Superior temporal gyrus (tissue), 1 donor: ENCODE data around the gene ZXDB.
"Not testable (repeated sequence)": the region's sequence is repeated elsewhere in the genome, so short reads cannot be mapped to it uniquely, and the experiment has no call there.

ENCODE experiments used
- DNase-seq: peaks from one replicate; pipeline ENCODE4 v3.0.0-alpha.2; 2016; ENCODE audit errors: extremely low spot score

The ZXDB gene

DNA sequence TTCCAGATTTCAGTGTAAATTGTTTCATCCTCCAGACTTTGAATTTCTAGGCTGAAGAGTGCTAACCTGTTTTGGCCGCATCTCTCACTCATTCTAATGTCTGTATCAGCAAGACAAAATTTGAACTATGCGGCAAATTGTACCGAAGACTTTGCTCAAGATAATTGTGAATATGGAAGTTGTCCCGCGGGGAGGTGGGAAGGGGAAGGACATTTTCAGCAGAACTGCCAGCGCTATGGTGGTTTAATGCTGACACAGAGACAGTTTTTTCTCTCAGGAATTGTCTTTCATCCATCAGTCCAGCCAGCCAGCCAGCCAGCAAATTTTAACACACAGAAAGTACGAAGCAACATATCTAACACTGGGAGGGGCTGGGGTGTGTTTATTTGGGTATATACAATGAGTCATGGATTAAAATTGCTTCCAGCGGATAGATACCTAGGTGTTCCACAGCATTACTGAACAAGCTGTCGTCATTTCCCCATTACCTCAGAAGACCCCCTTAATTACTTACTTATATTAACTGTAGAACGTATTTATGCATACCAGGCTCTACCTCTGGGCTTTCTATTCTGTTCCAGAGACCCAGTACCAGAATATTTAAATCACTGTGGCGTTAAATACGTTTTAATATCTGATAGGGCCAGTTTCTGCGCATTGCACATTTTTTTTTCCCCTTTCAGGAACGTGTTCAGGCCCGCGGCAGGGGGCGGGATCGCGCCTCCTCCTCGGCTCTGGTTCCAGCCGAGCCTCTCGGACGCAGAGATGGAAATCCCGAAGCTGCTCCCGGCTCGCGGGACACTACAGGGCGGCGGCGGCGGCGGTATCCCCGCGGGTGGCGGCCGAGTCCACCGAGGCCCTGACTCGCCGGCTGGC is at the start of gene ZXDB:
TSS of gene ZXDB (plus strand) at position 728 of the 876 bp plus-strand sequence. CDS start at position 766, 38 bp downstream.
- DNase-seq, result peak; percentile 46

DNA sequence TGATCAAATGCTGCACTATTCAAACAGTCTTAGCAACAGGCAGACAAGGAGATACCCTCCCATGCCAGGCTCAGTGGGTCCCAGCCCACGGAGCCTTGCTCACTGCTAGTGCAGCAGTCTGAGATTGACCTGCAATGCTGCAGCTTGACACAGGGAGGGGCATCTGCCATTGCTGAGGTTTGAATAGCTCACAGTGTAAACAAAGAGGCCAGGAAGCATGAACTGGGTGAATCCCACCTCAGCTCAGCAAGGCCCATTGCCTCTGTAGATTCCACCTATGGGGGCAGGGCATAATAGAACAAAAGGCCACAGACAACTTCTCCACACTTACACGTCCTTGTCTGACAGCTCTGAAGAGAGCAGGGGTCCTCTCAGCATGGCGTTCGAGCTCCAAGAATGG is 26.6 kb upstream of the ZXDB start:
- DNase-seq, result no peak

- DNase-seq, result no peak
These were observed 18.1 kb upstream of the ZXDB start for GRCh38 chrX:57573754-57574153.

- DNase-seq, result not testable (repeated sequence)
These were observed 8.9 kb upstream of the ZXDB start for GRCh38 chrX:57582948-57583347.

- no peak for DNase-seq
These were observed 8.3 kb upstream of the ZXDB start for GRCh38 chrX:57583477-57583876.

- DNase-seq, result no peak
These were observed 5.5 kb upstream of the ZXDB start for GRCh38 chrX:57586360-57586759.

DNA sequence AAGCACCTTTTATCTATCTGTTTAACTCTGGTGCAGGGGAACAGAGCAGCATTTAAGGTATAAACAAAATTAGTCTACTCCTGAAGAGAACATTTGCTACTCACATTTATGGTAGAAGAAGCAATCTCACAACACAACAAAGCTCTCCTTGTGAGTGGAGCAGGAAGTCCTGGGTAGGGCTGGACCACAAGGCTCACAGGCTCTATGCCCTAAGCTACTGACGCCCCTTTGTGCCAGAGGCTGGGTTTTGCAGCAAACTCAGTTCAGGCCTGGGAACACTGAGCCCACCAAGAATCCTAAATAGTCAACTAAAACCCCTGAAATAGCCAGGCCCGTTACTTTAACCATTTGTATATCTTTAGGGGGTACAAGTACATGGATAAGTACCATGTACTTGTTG is 4.7 kb upstream of the ZXDB start:
- DNase-seq, result no peak

DNA sequence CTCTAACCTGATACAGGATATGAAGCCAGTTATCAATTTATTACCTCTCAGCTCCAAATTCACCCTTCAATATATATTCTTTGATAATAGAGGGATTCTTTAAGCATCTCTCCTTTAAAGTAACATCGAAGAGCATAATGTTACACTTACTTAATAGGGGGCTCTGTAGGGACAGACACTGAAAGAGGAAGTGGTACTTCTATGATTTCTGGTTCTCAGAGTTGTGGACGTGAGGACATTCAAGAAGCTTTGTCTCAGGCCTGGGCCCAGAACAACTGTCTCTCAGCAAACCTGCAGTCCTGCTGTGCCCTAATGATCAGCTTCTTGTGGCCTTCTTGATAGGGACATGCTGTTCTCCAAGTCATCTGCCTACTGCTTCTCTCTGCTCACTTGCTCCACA is 4.2 kb upstream of the ZXDB start:
- no peak for DNase-seq

DNA sequence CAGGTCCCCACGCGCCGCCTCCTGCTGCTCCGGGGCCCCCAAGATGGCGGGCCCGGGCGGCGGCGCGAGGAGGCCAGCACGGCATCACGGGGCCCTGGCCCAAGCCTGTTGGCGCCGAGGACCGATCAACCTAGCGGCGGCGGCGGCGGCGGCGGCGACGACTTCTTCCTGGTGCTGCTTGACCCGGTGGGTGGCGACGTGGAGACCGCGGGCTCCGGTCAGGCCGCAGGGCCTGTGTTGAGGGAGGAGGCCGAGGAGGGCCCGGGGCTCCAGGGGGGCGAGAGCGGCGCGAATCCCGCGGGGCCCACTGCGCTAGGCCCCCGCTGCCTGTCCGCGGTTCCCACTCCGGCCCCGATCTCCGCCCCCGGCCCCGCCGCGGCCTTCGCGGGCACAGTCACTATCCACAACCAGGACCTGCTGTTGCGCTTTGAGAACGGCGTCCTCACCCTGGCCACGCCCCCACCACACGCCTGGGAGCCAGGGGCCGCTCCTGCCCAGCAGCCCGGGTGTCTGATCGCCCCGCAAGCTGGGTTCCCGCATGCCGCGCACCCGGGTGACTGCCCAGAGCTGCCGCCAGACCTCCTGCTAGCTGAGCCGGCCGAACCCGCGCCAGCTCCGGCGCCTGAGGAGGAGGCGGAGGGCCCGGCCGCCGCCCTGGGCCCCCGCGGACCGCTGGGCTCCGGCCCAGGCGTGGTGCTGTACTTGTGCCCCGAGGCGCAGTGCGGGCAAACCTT is 516 bp downstream of the ZXDB start:
- DNase-seq, result not testable (repeated sequence)

DNA sequence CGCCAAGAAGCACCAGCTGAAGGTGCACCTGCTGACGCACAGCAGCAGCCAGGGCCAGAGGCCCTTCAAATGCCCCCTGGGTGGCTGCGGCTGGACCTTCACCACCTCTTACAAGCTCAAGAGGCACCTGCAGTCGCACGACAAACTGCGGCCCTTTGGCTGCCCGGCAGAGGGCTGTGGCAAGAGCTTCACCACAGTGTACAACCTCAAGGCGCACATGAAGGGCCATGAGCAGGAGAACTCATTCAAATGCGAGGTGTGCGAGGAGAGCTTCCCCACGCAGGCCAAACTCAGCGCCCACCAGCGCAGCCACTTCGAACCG is 1.0 kb downstream of the ZXDB start:
- DNase-seq, result not testable (repeated sequence)

GRCh38 chrX:57595381-57595811 is 3.6 kb downstream of the ZXDB start:
- no peak for DNase-seq

DNA sequence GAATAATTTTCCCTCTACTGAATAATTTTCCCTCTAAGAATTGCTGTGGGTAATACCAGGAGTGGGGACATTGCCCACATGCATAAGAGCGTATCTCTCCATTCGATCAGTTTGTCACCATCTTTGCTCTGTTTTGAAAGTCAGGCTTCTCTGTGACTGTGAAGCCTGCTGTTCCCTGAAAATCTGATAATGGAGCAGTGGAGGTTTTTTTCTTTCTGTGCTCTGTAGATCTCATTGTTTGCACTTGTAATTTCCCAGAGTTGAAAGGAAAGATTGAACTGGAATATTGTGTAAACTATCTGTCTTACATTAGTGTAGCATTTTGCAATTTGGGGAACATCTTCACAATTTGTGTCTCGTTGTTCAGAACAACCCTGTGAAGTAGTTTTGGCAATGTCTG is 4.3 kb downstream of the ZXDB start:
- no peak for DNase-seq

DNA sequence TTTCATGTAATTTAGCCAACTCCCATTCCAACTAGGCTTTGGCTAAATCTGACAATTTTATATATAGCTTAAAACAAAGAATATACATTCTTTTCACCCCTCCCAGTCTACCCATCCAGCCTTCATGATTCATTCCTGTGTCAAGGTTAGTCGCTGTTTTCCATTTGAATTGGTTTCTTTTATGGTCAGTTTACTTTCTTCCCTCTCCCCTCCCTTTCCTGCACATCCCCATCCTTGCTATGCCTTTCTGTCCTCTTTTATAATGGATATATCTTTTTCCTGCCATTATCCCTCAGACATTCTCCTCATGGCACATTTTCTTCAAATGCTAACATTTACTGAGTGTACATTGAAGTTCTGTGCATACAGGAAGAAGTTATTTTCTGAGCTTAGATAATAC is 4.7 kb downstream of the ZXDB start:
- DNase-seq, result no peak

DNA sequence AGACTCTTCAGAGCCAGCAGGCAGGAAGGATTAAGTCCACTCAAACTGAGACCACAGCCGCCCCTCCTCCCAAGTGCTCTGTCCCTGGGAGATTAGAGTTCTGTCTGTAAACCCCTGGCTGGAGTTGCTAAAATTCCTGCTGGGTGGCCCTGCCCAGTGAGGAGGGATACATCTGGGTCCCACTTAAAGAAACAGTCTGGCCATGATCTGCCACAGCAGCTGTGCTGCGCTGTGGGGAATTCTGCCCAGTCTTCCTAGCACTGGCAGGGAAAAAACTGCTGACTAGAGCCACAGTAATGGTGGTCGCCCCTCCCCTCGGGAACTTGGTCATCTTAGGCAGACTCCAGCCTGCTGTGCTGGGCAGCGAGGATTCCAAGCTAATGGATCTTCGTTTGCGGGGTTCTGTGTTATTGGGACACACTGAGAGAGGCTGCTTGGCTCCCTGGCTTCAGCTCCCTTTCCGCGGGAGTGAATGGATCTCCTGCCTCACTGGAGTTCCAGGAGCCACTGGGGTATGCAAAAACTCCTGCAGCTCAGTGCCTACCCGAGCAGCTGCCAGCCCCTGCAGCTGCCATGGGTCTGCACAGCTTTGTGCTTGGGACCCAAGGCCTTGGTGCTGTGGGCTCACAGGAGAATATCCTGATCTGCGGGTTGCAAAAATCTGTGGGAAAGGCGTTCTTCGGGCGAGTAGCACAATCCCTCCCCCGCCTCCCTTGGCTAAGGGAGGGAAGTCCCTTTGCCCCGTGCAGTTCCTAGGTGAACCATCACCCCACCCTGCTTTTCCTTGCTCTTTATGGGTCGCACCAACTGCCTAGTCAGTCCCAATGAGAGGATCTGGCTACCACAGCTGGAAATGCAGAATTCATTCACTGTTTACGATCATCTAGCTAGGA is 15.7 kb downstream of the ZXDB start:
- no peak for DNase-seq

DNA sequence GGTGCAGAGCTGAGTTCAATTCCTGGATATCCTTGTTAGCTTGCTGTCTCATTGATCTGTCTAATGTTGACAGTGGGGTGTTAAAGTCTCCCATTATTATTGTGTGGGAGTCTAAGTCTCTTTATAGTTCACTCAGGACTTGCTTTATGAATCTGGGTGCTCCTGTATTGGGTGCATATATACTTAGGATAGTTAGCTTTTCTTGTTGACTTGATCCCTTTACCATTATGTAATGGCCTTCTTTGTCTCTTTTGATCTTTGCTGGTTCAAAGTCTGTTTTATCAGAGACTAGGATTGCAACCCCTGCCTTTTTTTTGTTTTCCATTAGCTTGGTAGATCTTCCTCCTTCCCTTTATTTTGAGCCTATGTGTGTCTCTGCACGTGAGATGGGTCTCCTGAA is 21.5 kb downstream of the ZXDB start:
- DNase-seq, result not testable (repeated sequence)

- DNase-seq, result not testable (repeated sequence)
These were observed 37.6 kb downstream of the ZXDB start for GRCh38 chrX:57629438-57629837.

- no peak for DNase-seq
These were observed 48.8 kb downstream of the ZXDB start for GRCh38 chrX:57640674-57641016.

GRCh38 chrX:57641338-57641737 is 49.5 kb downstream of the ZXDB start:
- no peak for DNase-seq

DNA sequence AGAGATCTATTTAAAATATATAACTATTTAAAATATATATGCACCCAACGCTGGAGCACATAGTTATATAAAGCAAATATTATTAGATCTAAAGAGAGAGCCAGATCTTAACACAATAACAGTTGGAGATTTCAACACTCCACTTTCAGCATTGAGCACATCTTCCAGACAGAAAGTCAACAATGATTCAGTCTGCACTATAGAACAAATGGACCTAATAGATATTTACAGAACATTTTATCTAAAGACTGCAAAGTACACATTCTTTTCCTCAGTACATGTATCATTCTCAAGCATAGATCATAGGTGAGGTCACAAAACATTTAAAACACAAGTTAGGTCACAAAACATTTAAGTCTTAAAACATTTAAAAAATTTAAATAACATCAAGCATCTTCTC is 51.9 kb downstream of the ZXDB start:
- DNase-seq, result no peak

DNA sequence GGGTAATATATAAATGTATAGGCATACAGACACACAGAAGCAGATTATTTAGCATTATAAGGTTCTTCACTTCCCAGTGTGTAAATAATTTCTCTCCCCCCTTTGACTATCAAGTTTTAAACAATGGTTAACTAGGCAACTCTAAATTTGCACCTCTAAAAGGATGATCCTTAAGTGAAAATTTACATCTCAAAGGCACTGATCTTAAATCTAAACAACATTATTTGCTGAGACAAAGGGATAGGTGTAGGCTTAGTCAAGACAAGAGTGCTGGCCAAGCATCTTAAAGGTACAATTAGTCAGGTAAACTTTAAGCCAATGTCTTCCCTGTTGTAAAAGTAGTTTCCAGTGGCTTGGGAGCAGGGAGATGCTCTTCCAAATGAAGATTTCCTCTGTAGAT is 55.2 kb downstream of the ZXDB start:
- DNase-seq, result no peak
